Measurements from ENCODE around the gene PCDHGA4.
"Not testable (repeated sequence)": the region's sequence is repeated elsewhere in the genome, so short reads cannot be mapped to it uniquely, and the experiment has no call there.

PCDHGA4 gene

DNA sequence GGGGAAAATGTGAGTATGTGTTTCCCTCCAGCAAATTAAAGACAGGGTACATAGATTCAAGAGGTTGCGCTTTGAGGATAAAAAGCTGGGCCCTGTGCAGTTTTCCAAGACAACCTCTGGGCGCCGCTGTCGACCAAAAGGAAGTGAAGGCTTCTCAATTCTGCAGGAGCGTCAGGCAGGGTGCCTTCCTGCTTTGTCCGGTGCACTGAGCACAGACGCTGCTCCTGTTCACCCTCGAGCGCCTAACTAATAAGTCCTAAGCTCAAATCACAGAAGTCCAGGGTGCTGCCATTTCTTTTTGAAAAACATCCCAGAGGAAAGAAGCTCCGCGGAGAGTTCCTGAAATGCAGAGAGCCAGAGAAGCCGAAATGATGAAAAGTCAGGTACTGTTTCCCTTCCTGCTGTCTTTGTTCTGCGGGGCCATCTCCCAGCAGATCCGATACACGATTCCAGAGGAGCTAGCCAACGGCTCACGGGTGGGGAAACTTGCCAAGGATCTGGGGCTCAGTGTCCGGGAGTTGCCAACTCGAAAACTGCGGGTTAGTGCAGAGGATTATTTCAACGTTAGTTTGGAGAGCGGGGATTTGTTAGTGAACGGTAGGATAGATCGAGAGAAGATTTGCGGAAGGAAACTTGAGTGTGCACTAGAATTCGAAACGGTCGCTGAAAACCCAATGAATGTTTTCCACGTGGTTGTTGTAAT lies 4.8 kb upstream of the PCDHGA4 start, which contains the start of gene PCDHGB1:
PCDHGB1 (plus strand) TSS at position 183 of the 703 bp plus-strand sequence; CDS start at position 345, 162 bp downstream.
- peak in 1 of 2 donors; percentile 43 for DNase-seq

DNA sequence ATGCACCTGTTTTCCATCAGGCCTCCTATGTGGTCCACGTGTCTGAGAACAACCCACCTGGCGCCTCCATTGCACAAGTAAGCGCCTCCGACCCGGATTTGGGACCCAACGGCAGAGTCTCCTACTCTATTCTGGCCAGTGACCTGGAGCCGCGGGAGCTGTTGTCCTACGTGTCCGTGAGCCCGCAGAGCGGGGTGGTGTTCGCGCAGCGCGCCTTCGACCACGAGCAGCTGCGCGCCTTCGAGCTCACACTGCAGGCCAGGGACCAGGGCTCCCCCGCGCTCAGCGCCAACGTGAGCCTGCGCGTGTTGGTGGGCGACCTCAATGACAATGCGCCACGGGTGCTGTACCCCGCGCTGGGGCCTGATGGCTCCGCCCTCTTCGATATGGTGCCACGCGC lies 3.2 kb upstream of the PCDHGA4 start:
- DNase-seq = no peak

DNA sequence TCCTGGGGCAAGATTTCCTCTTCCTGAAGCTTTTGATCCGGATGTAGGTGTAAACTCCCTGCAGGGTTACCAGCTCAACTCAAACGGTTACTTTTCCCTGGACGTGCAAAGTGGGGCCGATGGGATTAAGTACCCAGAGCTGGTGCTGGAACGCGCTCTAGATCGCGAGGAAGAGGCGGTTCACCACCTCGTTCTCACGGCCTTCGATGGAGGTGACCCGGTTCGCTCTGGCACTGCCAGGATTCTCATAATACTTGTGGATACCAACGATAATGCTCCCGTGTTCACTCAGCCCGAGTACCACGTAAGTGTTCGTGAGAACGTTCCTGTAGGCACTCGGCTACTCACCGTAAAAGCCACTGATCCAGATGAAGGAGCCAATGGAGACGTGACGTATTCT lies 820 bp downstream of the PCDHGA4 start:
- no peak for DNase-seq

DNA sequence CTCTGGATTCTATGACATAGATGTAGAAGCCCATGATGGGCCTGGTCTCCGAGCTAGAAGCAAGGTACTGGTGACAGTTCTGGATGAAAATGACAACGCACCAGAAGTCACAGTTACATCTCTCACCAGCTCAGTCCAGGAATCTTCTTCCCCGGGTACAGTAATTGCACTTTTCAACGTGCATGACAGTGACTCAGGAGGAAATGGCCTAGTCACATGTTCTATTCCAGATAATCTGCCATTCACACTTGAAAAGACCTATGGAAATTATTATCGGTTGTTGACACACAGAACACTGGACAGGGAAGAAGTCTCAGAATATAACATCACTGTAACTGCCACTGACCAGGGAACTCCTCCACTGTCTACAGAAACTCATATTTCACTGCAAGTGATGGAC lies 1.3 kb downstream of the PCDHGA4 start:
- DNase-seq = no peak

DNA sequence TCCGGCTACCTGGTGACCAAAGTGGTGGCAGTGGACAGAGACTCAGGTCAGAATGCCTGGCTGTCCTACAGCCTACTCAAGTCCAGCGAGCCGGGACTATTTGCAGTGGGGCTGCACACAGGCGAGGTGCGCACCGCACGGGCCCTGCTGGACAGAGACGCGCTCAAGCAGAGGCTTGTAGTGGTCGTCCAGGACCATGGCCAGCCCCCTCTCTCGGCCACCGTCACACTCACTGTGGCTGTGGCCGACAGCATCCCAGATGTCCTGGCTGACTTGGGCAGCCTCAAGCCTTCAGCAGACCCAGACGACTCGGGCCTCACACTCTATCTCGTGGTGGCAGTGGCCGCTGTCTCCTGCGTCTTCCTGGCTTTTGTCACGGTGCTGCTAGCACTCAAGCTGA lies 2.1 kb downstream of the PCDHGA4 start:
- no peak for DNase-seq

DNA sequence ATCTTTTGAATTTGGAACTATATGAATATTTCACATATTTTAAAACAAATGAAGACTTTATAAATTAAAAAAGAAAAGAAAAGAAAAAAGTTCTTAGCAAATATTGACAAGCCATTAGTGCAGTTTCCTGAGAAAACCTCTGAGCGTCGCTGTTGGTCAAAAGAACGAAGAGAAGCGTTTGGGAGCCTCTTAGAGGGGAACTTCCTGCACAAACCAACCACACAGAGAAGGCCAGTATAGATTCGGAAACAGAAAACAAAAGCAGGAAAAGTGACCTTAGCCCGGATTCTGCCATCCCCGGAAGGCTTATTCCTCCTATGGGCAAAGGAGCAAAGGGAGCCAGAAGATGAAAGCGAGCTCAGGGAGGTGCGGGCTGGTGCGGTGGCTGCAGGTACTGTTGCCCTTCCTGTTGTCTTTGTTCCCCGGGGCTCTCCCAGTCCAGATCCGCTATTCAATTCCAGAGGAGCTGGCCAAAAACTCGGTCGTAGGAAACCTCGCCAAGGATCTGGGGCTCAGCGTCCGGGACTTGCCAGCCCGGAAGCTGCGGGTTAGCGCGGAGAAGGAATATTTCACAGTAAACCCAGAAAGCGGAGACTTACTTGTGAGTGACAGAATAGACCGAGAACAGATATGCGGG lies 5.1 kb downstream of the PCDHGA4 start, which contains the start of gene PCDHGB2:
PCDHGB2 (plus strand) TSS at position 205 of the 637 bp plus-strand sequence; CDS start at position 347, 142 bp downstream.
- peak in 1 of 2 donors; percentile 49 for DNase-seq

DNA sequence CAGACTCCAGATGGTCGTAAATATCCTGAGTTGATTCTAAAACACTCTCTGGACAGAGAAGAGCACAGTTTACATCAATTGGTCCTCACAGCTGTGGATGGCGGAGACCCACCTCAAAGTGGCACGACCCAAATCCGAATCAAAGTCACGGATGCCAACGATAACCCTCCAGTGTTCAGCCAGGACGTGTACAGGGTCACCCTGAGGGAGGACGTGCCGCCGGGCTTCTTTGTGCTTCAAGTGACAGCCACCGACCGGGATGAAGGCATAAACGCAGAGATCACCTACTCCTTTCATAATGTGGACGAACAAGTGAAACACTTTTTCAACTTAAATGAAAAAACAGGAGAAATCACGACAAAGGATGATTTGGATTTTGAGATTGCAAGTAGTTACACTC lies 5.9 kb downstream of the PCDHGA4 start:
- no peak for DNase-seq

DNA sequence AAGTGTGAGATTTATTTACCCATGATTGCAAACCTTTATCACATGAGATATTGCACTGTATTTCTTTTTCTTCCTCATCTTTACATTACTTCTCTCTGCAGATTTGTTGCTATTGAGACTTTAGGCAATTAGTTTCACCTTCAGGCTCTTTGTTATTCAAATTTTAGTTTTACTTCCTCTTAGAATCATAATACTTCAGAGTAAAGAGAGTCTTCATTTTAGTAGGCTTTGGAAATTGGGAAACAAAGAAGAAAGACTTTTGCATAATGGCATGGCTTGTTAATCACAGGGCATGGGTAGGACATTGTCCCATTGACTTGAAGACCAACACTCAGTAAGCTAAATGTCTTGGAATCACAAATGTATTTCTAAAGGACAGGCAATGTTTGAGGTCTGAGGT lies 7.9 kb downstream of the PCDHGA4 start:
- DNase-seq = no peak

DNA sequence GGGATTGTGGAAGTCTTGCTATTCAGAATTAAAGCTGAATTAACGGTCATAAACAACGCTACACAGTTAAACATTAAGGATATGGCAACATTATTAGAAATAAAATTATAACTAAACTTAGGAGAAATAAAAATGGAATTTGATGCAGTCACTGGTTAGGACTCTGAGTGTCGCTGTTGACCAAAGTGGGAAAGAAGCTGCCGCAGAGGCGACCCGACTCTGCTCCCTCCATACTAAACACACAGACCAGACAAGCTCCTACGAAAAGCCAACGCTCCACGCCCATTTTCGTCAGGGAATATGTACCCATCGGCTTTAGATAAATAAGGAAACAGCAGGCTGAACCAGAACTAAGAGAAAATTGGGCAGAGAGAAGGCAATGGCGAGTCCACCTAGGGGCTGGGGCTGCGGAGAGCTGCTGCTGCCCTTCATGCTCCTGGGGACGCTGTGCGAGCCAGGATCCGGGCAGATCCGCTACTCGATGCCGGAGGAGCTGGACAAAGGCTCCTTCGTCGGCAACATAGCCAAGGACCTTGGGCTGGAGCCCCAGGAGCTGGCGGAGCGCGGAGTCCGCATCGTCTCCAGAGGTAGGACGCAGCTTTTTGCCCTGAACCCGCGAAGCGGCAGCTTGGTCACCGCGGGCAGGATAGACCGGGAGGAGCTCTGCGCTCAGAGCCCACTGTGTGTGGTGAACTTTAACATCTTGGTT lies 9.3 kb downstream of the PCDHGA4 start, which contains the start of gene PCDHGA5:
PCDHGA5 (plus strand) TSS at position 211 of the 709 bp plus-strand sequence; CDS start at position 380, 169 bp downstream.
- no peak for DNase-seq

DNA sequence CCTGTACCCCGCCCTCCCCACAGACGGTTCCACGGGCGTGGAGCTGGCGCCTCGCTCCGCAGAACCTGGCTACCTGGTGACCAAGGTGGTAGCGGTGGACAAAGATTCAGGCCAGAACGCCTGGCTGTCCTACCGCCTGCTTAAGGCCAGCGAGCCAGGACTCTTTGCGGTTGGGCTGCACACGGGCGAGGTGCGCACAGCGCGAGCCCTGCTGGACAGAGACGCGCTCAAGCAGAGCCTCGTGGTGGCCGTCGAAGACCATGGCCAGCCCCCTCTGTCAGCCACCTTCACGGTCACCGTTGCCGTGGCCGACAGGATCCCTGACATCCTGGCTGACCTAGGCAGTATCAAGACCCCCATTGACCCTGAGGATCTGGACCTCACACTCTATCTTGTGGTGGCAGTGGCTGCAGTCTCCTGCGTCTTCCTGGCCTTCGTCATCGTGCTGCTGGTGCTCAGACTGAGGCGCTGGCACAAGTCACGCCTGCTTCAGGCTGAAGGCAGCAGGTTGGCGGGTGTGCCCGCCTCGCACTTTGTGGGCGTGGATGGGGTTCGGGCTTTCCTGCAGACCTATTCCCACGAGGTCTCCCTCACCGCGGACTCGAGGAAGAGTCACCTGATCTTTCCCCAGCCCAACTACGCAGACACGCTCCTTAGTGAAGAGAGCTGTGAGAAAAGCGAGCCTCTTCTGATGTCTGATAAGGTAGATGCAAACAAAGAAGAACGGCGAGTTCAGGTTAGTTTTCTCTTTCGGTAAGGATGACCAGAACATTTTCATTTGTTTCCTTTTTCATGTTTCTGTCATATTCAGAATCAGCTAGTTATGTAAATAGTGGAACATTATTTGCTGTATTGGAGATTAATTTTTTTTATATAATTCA lies 11.4 kb downstream of the PCDHGA4 start:
- DNase-seq = no peak

DNA sequence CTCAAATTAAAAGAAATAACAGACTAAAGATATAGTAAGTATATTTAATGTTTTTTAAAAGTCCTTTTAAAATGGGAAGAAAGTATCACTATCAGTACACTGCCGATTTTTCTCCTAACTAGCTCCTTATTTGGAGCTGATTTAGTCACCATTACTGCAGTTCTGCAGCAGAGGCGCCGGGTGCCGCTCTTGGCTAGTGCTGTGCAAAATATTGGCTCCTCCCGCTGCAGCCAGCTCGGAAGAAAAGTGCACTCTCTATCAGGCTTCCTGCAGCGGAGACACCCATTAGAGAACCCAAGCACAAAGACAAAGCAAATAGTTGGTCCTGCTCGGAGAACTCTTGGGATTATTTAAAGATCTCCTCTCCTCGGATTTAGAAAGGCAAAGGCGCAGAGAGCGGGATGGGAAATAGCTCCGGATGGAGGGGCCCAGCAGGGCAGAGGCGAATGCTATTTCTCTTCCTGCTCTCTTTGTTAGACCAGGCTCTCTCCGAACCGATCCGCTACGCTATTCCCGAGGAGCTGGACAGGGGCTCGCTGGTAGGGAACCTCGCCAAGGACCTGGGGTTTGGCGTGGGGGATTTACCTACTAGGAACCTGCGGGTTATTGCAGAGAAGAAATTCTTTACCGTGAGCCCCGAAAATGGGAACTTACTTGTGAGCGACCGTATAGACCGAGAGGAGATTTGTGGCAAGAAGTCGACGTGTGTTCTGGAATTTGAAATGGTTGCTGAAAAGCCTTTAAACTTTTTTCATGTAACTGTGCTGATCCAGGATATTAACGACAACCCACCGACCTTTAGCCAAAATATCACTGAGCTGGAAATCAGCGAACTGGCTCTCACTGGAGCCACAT lies 15.4 kb downstream of the PCDHGA4 start, which contains the start of gene PCDHGB3:
PCDHGB3 (plus strand) TSS at position 249 of the 855 bp plus-strand sequence; CDS start at position 402, 153 bp downstream.
- DNase-seq = peak in 1 of 2 donors; percentile 47

DNA sequence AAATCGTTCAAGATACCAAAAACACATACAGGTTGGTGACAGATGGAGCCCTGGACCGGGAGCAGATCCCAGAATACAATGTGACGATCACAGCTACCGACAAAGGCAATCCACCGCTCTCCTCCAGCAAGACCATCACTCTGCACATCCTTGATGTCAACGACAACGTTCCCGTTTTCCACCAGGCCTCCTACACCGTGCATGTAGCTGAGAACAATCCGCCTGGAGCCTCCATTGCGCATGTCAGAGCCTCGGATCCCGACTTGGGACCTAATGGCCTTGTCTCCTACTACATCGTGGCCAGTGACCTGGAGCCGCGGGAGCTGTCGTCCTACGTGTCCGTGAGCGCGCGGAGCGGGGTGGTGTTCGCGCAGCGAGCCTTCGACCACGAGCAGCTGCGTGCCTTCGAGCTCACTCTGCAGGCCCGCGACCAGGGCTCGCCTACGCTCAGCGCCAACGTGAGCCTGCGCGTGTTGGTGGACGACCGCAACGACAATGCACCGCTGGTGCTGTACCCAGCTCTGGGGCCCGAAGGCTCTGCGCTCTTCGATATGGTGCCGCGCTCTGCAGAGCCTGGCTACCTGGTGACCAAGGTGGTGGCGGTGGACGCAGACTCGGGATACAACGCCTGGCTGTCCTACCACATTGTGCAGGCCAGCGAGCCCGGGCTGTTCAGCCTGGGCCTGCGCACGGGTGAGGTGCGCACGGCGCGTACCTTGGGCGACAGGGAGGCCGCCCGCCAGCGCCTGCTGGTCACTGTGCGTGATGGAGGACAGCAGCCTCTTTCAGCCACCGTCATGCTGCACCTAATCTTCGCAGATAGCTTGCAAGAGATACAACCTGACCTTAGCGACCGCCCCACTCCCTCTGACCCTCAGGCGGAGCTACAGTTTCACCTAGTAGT lies 17.0 kb downstream of the PCDHGA4 start:
- no peak for DNase-seq

DNA sequence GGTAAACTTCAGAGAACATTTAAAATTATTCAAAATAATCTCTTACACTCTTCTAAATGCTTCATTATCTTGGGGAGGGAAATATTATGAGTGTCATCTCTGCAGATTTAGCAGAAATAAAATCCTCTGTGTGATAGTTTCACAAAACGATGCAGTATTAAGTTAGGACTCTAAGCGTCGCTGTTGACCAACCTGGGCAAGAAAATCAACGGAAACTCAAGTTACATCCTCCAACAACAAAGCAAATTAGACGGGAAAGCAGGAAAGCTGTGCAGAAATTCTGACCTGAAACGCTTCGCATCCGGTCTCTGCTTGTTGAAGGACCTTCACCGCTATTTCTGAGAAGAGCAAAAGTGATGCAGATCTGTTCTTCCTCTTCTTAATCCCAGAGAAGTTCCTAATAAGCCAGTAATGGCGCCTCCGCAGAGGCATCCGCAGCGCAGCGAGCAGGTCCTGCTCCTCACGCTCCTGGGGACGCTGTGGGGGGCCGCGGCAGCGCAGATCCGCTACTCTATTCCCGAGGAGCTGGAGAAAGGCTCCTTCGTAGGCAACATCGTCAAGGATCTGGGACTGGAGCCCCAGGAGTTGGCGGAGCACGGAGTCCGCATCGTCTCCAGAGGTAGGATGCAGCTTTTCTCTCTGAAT lies 19.0 kb downstream of the PCDHGA4 start, which contains the start of gene PCDHGA6:
PCDHGA6 (plus strand) TSS at position 219 of the 645 bp plus-strand sequence; CDS start at position 412, 193 bp downstream.
- no peak for DNase-seq

DNA sequence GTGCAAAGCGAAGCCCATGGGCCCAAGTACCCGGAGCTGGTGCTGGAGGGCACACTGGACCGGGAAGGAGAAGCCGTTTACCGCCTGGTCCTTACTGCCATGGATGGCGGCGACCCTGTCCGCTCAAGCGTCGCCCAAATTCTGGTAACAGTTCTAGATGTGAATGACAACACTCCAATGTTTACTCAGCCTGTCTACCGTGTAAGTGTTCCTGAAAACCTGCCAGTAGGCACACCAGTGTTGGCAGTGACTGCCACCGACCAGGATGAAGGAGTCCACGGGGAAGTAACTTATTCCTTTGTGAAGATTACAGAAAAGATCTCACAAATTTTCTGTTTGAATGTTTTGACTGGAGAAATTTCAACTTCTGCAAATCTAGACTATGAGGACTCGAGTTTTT lies 19.8 kb downstream of the PCDHGA4 start:
- no peak for DNase-seq

DNA sequence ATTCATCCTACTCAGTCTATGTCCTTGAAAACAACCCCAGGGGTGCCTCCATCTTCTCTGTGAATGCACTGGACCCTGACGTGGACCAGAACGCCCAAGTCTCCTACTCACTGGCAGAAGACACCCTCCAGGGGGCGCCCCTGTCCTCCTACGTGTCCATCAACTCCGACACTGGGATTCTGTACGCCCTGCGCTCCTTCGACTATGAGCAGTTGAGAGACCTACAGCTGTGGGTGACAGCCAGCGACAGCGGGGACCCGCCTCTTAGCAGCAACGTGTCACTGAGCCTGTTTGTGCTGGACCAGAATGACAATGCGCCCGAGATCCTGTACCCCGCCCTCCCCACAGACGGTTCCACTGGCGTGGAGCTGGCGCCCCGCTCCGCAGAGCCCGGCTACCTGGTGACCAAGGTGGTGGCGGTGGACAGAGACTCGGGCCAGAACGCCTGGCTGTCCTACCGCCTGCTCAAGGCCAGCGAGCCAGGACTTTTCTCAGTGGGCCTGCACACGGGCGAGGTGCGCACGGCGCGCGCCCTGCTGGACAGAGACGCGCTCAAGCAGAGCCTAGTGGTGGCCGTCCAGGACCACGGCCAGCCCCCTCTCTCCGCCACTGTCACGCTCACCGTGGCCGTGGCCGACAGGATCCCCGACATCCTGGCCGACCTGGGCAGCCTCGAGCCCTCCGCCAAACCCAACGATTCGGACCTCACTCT lies 20.8 kb downstream of the PCDHGA4 start:
- DNase-seq = not testable (repeated sequence)

DNA sequence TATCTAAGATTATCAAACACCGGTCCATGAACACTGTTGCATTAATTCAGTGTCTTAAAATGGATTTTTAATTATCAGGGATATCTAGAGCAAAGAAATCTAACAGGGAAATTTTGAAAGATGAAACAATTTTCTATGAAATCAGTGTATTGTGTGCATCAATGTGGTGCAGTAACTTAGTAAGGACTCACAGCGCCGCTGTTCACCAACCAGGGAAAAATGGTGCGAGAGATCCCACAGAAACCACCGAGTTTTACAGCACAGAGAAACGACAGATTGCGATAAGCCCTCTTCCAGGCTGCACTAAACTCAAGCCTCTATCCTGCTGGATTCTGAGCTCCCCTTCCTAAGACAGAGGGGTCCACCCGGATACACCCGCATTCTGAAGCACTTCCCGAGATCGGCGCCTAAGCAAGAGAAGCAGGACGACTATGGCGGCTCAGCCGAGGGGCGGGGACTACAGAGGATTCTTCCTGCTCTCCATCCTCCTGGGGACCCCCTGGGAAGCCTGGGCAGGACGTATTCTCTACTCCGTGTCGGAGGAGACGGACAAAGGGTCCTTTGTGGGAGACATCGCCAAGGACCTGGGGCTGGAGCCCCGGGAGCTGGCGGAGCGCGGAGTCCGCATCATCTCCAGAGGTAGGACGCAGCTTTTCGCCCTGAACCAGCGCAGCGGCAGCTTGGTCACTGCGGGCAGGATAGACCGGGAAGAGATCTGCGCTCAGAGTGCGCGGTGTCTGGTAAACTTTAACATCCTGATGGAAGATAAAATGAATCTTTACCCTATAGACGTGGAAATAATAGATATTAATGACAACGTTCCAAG lies 27.9 kb downstream of the PCDHGA4 start, which contains the start of gene PCDHGA7:
PCDHGA7 (plus strand) TSS at position 274 of the 826 bp plus-strand sequence; CDS start at position 432, 158 bp downstream.
- DNase-seq = peak in 1 of 2 donors; percentile 13

DNA sequence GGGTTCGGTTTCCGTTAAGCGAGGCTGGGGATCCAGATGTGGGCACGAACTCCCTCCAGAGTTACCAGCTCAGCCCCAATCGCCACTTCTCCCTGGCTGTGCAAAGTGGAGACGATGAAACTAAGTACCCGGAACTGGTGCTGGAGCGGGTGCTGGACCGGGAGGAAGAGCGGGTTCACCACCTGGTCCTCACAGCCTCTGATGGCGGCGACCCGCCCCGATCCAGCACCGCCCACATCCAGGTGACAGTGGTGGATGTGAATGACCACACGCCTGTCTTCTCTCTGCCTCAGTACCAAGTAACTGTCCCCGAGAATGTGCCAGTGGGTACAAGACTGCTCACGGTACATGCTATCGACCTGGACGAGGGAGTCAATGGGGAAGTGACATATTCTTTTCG lies 28.5 kb downstream of the PCDHGA4 start:
- DNase-seq = no peak
